Panc1 (cell line): Measurements from ENCODE around the gene STARD3NL. TPM values are rescaled to one million over a fixed set of nuclear protein-coding genes. Genes with fewer than 3 reads are reported as not detected.

Experiments used
- ATAC-seq: fragments of 200-7000 bp; cut with Tn5 transposase; 2 replicates; pipeline ENCODE4 v1.9.1; 2020; ENCODE audit warnings: mild to moderate bottlenecking, moderate library complexity
- BruUV-seq: library from RNA; stranded (reverse); fragments of 400-500 nt; replicated peaks from 2 replicates; lab custom pipeline; 2021; lab: Mats Ljungman, UMichigan
- CTCF ChIA-PET: fragments of 300-600 bp; sonication (Branson Sonifier 250); formaldehyde crosslinking; loops from one replicate; lab custom pipeline; 2022; ENCODE audit warnings: antibody characterized with exemption; lab: Charles Lee
- POLR2A ChIA-PET: fragments of 300-600 bp; sonication (Branson Sonifier 250); formaldehyde crosslinking; loops from one replicate; lab custom pipeline; 2022; ENCODE audit warnings: antibody characterized with exemption; lab: Charles Lee
- DNase-seq: peaks from one replicate; pipeline ENCODE4 v3.0.0-alpha.2; 2010; ENCODE audit warnings: low read depth, low spot score
- H3K27ac ChIP-seq: 2 replicates; pipeline ENCODE4 v1.5.1; 2011; ENCODE audit warnings: mild to moderate bottlenecking, low read length, inconsistent platforms
- H3K27me3 ChIP-seq: fragments of 200-500 bp; sonication (Bioruptor generic); 2 replicates; pipeline ENCODE4 v1.6.0; 2014; ENCODE audit warnings: low read length, inconsistent platforms; ENCODE audit not compliant: control insufficient read depth, insufficient read depth
- H3K36me3 ChIP-seq: fragments of 200-500 bp; sonication (Bioruptor generic); 2 replicates; pipeline ENCODE4 v1.5.1; 2014; ENCODE audit warnings: inconsistent platforms, mild to moderate bottlenecking, low read length, moderate library complexity; ENCODE audit not compliant: control insufficient read depth, insufficient read depth
- H3K4me1 ChIP-seq: 2 replicates; pipeline ENCODE4 v1.5.1; 2011; ENCODE audit warnings: inconsistent platforms, mild to moderate bottlenecking, low read length, moderate library complexity; ENCODE audit not compliant: control insufficient read depth, insufficient read depth
- H3K4me3 ChIP-seq, 2 experiments: 2 replicates each; pipeline ENCODE4 v1.5.1; 2011 to 2012; ENCODE audit warnings: low read depth in 2 of 2, low read length in 2 of 2, mild to moderate bottlenecking in 2 of 2, inconsistent platforms in 1 of 2, moderate library complexity in 1 of 2
- H3K9me3 ChIP-seq: fragments of 200-500 bp; sonication (Bioruptor generic); 2 replicates; pipeline ENCODE4 v1.5.1; 2014; ENCODE audit warnings: low read depth, mild to moderate bottlenecking, inconsistent platforms, low read length, moderate library complexity; ENCODE audit not compliant: control insufficient read depth, insufficient read depth
- CTCF ChIP-seq: fragments of 450-650 bp; IDR thresholded peaks from 2 replicates; pipeline ENCODE4 v1.5.1; 2017; ENCODE audit warnings: mild to moderate bottlenecking
- POLR2AphosphoS5 ChIP-seq: IDR thresholded peaks from 2 replicates; pipeline ENCODE4 v1.6.1; 2012; ENCODE audit warnings: mild to moderate bottlenecking, low read depth, low read length, moderate library complexity
- REST ChIP-seq, 2 experiments: IDR thresholded peaks; 2 replicates each; pipeline ENCODE4 v1.6.1; 2011 to 2012; ENCODE audit warnings: low read depth in 2 of 2, control low read depth in 1 of 2, low read length in 1 of 2, mild to moderate bottlenecking in 1 of 2, moderate library complexity in 1 of 2; ENCODE audit not compliant: insufficient read depth in 1 of 2
- SIN3A ChIP-seq: IDR thresholded peaks from 2 replicates; pipeline ENCODE4 v1.6.1; 2012; ENCODE audit warnings: low read depth, mild to moderate bottlenecking, low read length, moderate library complexity, borderline replicate concordance; ENCODE audit not compliant: insufficient read depth
- TCF7L2 ChIP-seq: IDR thresholded peaks from 2 replicates; pipeline ENCODE4 v1.6.1; 2011; ENCODE audit warnings: mild to moderate bottlenecking, low read depth, low read length, inconsistent platforms
- in situ Hi-C: cut with HindIII; loops from 2 replicates; pipeline ENCODE4 v1.10.0; 2016; ENCODE audit warnings: low sequenced_read_pairs, low pct_unique_long_range_greater_than_20kb
- intact Hi-C: fragments of 100-400 bp; cut with micrococcal nuclease; formaldehyde crosslinking; loops from one replicate; pipeline ENCODE4 v1.10.0; 2022; ENCODE audit not compliant: unreplicated experiment
- total RNA-seq: library from RNA; stranded (reverse); gene quantifications from one replicate; pipeline ENCODE4 v1.2.1, GENCODE V29; 2021; ENCODE audit not compliant: unreplicated experiment

The STARD3NL gene
- total RNA-seq, 1 experiment from 2014 or later: 75.7 TPM

GRCh38 chr7:38206071-38206470 lies 28.0 kb downstream of the STARD3NL start:
- Histone ChIP-seq H3K27ac (no peak overlapping the region), H3K36me3 (peaks cover 2% of the 10 kb centered on the region; the same call in 1 of the 2 replicates), H3K27me3 (no peaks in the 10 kb centered on the region), H3K4me3 (no peak overlapping the region), H3K4me1 (no peaks in the 10 kb centered on the region), H3K9me3 (no peaks in the 10 kb centered on the region)
- no TSS peak for BruUV-seq
- in situ Hi-C loops: no loop called here
- ATAC-seq: no peak
- intact Hi-C loops: no loop called here
- DNase-seq: no peak
- TF ChIP-seq SIN3A (no peak), TCF7L2 (no peak), REST (IDR thresholded peaks at IDR 0.05; ENCODE audit: insufficient read depth in 1 of 2, low read depth in 2 of 2, low read length in 1 of 2) (no peak), POLR2AphosphoS5 (no peak), CTCF (no peak)
- CTCF ChIA-PET: no interaction called here
- POLR2A ChIA-PET: no interaction called here

GRCh38 chr7:38207843-38208242 lies 29.8 kb downstream of the STARD3NL start:
- H3K9me3 ChIP-seq: no peaks in the 10 kb centered on the region
- no peaks in the 10 kb centered on the region for H3K4me1 ChIP-seq
- no peaks in the 10 kb centered on the region for H3K27me3 ChIP-seq
- peaks cover 2% of the 10 kb centered on the region; the same call in 1 of the 2 replicates for H3K36me3 ChIP-seq
- DNase-seq: no peak
- no peak overlapping the region for H3K27ac ChIP-seq
- ChIA-PET CTCF (no interaction called here), POLR2A (no interaction called here)
- in situ Hi-C loops: no loop called here
- no TSS peak for BruUV-seq
- no peak for ATAC-seq
- intact Hi-C loops: no loop called here
- no peak for TF ChIP-seq REST (IDR thresholded peaks at IDR 0.05; ENCODE audit: insufficient read depth in 1 of 2, low read depth in 2 of 2, low read length in 1 of 2)
- TF ChIP-seq POLR2AphosphoS5: no peak
- TF ChIP-seq CTCF: no peak
- no peak for TF ChIP-seq TCF7L2
- no peak for TF ChIP-seq SIN3A
- H3K4me3 ChIP-seq: no peak overlapping the region
